GM23338 (cell line): ENCODE measurements around the gene SORT1. TPM values are rescaled to one million over a fixed set of nuclear protein-coding genes. Genes with fewer than 3 reads are reported as not detected.

Experiments
- ATAC-seq: fragments of 200-7000 bp; cut with Tn5 transposase; 3 replicates; pipeline ENCODE4 v1.9.1; 2020
- DNase-seq: peaks from one replicate; pipeline ENCODE4 v3.0.0-alpha.2; 2015; ENCODE audit warnings: low spot score
- H2AFZ ChIP-seq: fragments of 200-600 bp; sonication (generic); 2 replicates; pipeline ENCODE4 v1.8.0; 2016; ENCODE audit warnings: antibody characterized with exemption, mild to moderate bottlenecking, moderate library complexity
- H3F3A ChIP-seq: fragments of 200-600 bp; sonication (generic); replicated peaks from 2 replicates; pipeline ENCODE4 v1.8.0; 2017; ENCODE audit warnings: antibody characterized with exemption, mixed run types, low read depth
- H3K27ac ChIP-seq: fragments of 200-600 bp; sonication (generic); 2 replicates; pipeline ENCODE4 v1.6.1; 2016; ENCODE audit warnings: low read depth
- H3K27me3 ChIP-seq: fragments of 200-600 bp; sonication (generic); 2 replicates; pipeline ENCODE4 v1.8.0; 2016; ENCODE audit warnings: mild to moderate bottlenecking, mixed run types, moderate library complexity; ENCODE audit not compliant: insufficient read depth
- H3K36me3 ChIP-seq: fragments of 200-600 bp; sonication (generic); 2 replicates; pipeline ENCODE4 v1.8.0; 2016; ENCODE audit warnings: mild to moderate bottlenecking; ENCODE audit not compliant: insufficient read depth
- H3K4me1 ChIP-seq: fragments of 200-600 bp; sonication (generic); 2 replicates; pipeline ENCODE4 v1.8.0; 2016; ENCODE audit warnings: mild to moderate bottlenecking, moderate library complexity; ENCODE audit not compliant: insufficient read depth
- H3K4me2 ChIP-seq: fragments of 200-600 bp; sonication (generic); 2 replicates; pipeline ENCODE4 v1.7.1; 2017; ENCODE audit warnings: mixed run types
- H3K4me3 ChIP-seq: fragments of 200-600 bp; sonication (generic); 2 replicates; pipeline ENCODE4 v1.6.1; 2016; ENCODE audit warnings: mixed run types
- H3K79me2 ChIP-seq: fragments of 200-600 bp; sonication (generic); replicated peaks from 2 replicates; pipeline ENCODE4 v1.8.0; 2017; ENCODE audit warnings: mild to moderate bottlenecking; ENCODE audit not compliant: insufficient read depth
- H3K9me2 ChIP-seq: fragments of 200-600 bp; sonication (generic); 2 replicates; pipeline ENCODE4 v1.8.0; 2017; ENCODE audit not compliant: insufficient read depth
- H4K20me1 ChIP-seq: fragments of 200-600 bp; sonication (generic); replicated peaks from 2 replicates; pipeline ENCODE4 v1.8.0; 2017; ENCODE audit warnings: mild to moderate bottlenecking; ENCODE audit not compliant: insufficient read depth
- H3K27ac Mint-ChIP-seq: 2 replicates; pipeline ENCODE4 v1.8.0; 2020; ENCODE audit warnings: inconsistent platforms, mild to moderate bottlenecking, moderate library complexity, mixed read lengths
- H3K27me3 Mint-ChIP-seq: 3 replicates; pipeline ENCODE4 v1.8.0; 2022; ENCODE audit warnings: low read depth, mild to moderate bottlenecking, moderate library complexity, mixed read lengths, inconsistent platforms; ENCODE audit not compliant: insufficient read depth, poor library complexity
- H3K36me3 Mint-ChIP-seq: 3 replicates; pipeline ENCODE4 v1.8.0; 2021; ENCODE audit warnings: low read depth, mild to moderate bottlenecking, inconsistent platforms, moderate library complexity, mixed read lengths
- H3K4me1 Mint-ChIP-seq: 3 replicates; pipeline ENCODE4 v1.8.0; 2020; ENCODE audit warnings: mild to moderate bottlenecking, inconsistent platforms, mixed read lengths
- H3K4me3 Mint-ChIP-seq: 3 replicates; pipeline ENCODE4 v1.8.0; 2021; ENCODE audit warnings: moderate library complexity, mild to moderate bottlenecking, inconsistent platforms, mixed read lengths
- H3K9me3 Mint-ChIP-seq: 3 replicates; pipeline ENCODE4 v1.8.0; 2020; ENCODE audit warnings: moderate library complexity, mild to moderate bottlenecking, inconsistent platforms, mixed read lengths
- CREB1 ChIP-seq: fragments of 250-450 bp; sonication (Bioruptor Pico); IDR thresholded peaks from 2 replicates; pipeline ENCODE4 v1.5.0; 2020; ENCODE audit warnings: low read depth, mild to moderate bottlenecking, moderate library complexity
- EZH2 ChIP-seq: fragments of 200-600 bp; sonication (generic); IDR thresholded peaks from one replicate; pipeline ENCODE4 v1.8.0; 2017; ENCODE audit warnings: antibody characterized with exemption, mild to moderate bottlenecking, low read depth; ENCODE audit not compliant: unreplicated experiment
- EZH2phosphoT487 ChIP-seq: fragments of 200-600 bp; sonication (generic); IDR thresholded peaks from one replicate; pipeline ENCODE4 v1.8.1; 2018; ENCODE audit warnings: antibody characterized with exemption; ENCODE audit not compliant: unreplicated experiment
- JUNB ChIP-seq: IDR thresholded peaks from one replicate; pipeline ENCODE4 v1.6.1; 2016; ENCODE audit warnings: antibody characterized with exemption; ENCODE audit not compliant: unreplicated experiment
- NANOG ChIP-seq: IDR thresholded peaks from 2 replicates; pipeline ENCODE4 v1.6.1; 2016; ENCODE audit warnings: antibody characterized with exemption, borderline replicate concordance
- POLR2AphosphoS5 ChIP-seq: IDR thresholded peaks from 2 replicates; pipeline ENCODE4 v1.6.1; 2016; ENCODE audit warnings: antibody characterized with exemption, low read depth
- STAT1 ChIP-seq: IDR thresholded peaks from one replicate; pipeline ENCODE4 v1.6.1; 2016; ENCODE audit warnings: antibody characterized with exemption; ENCODE audit not compliant: unreplicated experiment
- ZNF114 ChIP-seq: fragments of 250-450 bp; sonication (Bioruptor Pico); IDR thresholded peaks from 2 replicates; pipeline ENCODE4 v1.5.0; 2020; ENCODE audit warnings: mild to moderate bottlenecking, moderate library complexity
- ZNF331 ChIP-seq: fragments of 250-450 bp; sonication (Bioruptor Pico); IDR thresholded peaks from 2 replicates; pipeline ENCODE4 v1.5.0; 2020; ENCODE audit warnings: low read depth, mild to moderate bottlenecking, moderate library complexity
- polyA plus RNA-seq: library from polyadenylated mRNA; unstranded; fragments of >200 nt; fragmentation: Nextera tagmentation; extraction: Ambion mirVana; gene quantifications from 2 replicates; pipeline ENCODE4 v1.2.1, GENCODE V29; 2016
- total RNA-seq: library from RNA; depleted of rRNA; stranded (reverse); fragments of >200 nt; shearing (Covaris generic); gene quantifications from 2 replicates; pipeline ENCODE4 v1.2.3, GENCODE V29; 2014
- TF ChIP-seq, protein P1 (sequence below): IDR thresholded peaks from one replicate; pipeline ENCODE4 v1.6.1; 2018; ENCODE audit warnings: antibody characterized with exemption; ENCODE audit not compliant: unreplicated experiment
- TF ChIP-seq, protein P2 (sequence below): IDR thresholded peaks from 2 replicates; pipeline ENCODE4 v1.6.1; 2016; ENCODE audit warnings: antibody characterized with exemption
- TF ChIP-seq, protein P3 (sequence below), 2 experiments: fragments of 200-600 bp in 1 of 2; sonication (generic) in 1 of 2; conservative IDR thresholded peaks; 2 replicates each; pipeline versions ENCODE4 v1.5.1 to v1.6.1; 2016 to 2017; ENCODE audit warnings: antibody characterized with exemption in 2 of 2, low read depth in 2 of 2, mild to moderate bottlenecking in 2 of 2, moderate library complexity in 1 of 2

Gene SORT1
- total and polyA plus RNA-seq, 2 experiments from 2014 or later = 10.9 to 55.4 TPM

DNA sequence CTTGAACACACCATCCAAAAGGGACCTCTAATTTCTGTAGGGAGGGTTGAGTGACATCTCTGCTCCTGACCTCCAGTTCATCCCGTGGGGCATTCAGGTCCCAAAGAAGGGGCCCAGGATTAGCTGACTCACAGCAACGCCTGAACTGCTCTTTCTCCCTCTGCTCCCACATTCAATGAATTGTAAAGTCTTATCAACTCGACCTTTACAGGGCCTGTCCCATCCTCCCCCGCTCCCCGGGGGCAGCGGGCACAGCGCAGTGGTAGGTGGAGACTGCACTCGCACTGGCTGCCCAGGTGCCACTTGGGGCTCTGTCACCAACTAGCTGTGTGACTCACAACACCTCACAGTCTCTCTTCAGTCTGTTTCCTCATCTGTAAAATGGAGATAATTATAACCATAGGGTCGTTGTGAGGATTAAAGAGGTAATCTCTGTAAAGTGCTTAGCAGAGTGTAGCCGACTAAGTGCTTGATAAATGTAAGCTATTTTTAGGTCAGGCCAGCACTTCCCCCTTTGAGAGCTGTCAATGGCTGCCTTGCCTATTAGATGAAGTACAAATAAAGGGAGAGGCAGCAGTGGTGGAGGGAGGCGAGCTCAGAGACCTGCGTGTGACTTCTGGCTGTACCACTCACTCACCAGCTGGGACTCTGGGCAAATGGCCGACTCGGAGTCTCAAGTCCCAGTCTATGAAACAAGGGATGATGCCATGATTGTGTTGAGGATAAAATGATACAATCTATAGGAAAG lies 90.3 kb downstream of the SORT1 start:
- peak; percentile 19 for ATAC-seq
- Mint-ChIP-seq H3K27ac (peak overlapping the region; percentile 14; the same call in 1 of the 2 replicates), H3K27me3 (no peaks in the 10 kb centered on the region), H3K4me1 (peaks cover 17% of the 10 kb centered on the region), H3K4me3 (no peak overlapping the region), H3K36me3 (no peaks in the 10 kb centered on the region), H3K9me3 (no peaks in the 10 kb centered on the region)
- Histone ChIP-seq H2AFZ (no peak overlapping the region), H3K4me3 (no peak overlapping the region), H3K36me3 (no peaks in the 10 kb centered on the region), H3K4me1 (peaks cover 12% of the 10 kb centered on the region; the same call in 1 of the 2 replicates), H3K27ac (peak overlapping the region; percentile 74; the same call in 1 of the 2 replicates), H3K79me2 (no peaks in the 10 kb centered on the region), H3K9me2 (no peaks in the 10 kb centered on the region), H3F3A (no peaks in the 10 kb centered on the region), H4K20me1 (no peaks in the 10 kb centered on the region; the same call in 1 of the 2 replicates), H3K4me2 (no peak overlapping the region), H3K27me3 (no peaks in the 10 kb centered on the region)
- no peak for TF ChIP-seq NANOG
- DNase-seq = no peak

DNA sequence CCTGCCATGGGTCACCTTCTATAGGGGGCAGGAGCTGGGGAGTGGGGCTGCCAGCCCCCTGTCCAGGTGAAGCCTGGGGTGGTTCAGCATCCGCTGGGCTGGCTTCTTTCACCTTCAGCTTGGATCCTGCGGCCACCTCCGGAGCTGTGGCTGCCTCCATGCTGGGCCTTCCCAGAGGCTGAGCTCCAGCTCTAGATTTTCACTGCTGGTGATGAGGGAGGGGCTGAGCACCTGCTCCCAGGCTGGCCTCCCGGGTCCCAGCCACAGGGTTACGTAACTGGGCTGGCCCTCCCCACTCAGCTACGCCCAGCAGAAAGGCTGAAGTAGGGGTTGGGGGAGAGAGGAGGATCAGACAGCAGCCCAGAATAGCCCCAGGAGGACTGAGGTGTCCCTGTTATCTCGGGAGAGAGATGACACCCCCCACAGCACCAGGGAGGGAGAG lies 90.9 kb downstream of the SORT1 start, which contains the start of gene MYBPHL:
Gene MYBPHL, minus strand, starts transcription at position 180 of the 442 bp plus-strand sequence. Its CDS starts 20 bp downstream, at position 160.
- Mint-ChIP-seq H3K27me3 (no peaks in the 10 kb centered on the region), H3K27ac (peak within 1 kb of the TSS; percentile 25), H3K4me3 (no peak within 1 kb of the TSS)
- TF ChIP-seq CREB1 (no peak), ZNF114 (CRISPR knock-in tag) (no peak), POLR2AphosphoS5 (no peak), ZNF331 (CRISPR knock-in tag) (no peak), EZH2 (no peak), NANOG (no peak), JUNB (no peak), STAT1 (no peak), EZH2phosphoT487 (no peak)
- TF ChIP-seq, protein P1, sequence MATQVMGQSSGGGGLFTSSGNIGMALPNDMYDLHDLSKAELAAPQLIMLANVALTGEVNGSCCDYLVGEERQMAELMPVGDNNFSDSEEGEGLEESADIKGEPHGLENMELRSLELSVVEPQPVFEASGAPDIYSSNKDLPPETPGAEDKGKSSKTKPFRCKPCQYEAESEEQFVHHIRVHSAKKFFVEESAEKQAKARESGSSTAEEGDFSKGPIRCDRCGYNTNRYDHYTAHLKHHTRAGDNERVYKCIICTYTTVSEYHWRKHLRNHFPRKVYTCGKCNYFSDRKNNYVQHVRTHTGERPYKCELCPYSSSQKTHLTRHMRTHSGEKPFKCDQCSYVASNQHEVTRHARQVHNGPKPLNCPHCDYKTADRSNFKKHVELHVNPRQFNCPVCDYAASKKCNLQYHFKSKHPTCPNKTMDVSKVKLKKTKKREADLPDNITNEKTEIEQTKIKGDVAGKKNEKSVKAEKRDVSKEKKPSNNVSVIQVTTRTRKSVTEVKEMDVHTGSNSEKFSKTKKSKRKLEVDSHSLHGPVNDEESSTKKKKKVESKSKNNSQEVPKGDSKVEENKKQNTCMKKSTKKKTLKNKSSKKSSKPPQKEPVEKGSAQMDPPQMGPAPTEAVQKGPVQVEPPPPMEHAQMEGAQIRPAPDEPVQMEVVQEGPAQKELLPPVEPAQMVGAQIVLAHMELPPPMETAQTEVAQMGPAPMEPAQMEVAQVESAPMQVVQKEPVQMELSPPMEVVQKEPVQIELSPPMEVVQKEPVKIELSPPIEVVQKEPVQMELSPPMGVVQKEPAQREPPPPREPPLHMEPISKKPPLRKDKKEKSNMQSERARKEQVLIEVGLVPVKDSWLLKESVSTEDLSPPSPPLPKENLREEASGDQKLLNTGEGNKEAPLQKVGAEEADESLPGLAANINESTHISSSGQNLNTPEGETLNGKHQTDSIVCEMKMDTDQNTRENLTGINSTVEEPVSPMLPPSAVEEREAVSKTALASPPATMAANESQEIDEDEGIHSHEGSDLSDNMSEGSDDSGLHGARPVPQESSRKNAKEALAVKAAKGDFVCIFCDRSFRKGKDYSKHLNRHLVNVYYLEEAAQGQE = no peak
- TF ChIP-seq, protein P2, sequence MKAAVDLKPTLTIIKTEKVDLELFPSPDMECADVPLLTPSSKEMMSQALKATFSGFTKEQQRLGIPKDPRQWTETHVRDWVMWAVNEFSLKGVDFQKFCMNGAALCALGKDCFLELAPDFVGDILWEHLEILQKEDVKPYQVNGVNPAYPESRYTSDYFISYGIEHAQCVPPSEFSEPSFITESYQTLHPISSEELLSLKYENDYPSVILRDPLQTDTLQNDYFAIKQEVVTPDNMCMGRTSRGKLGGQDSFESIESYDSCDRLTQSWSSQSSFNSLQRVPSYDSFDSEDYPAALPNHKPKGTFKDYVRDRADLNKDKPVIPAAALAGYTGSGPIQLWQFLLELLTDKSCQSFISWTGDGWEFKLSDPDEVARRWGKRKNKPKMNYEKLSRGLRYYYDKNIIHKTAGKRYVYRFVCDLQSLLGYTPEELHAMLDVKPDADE = no peak
- TF ChIP-seq, protein P3, sequence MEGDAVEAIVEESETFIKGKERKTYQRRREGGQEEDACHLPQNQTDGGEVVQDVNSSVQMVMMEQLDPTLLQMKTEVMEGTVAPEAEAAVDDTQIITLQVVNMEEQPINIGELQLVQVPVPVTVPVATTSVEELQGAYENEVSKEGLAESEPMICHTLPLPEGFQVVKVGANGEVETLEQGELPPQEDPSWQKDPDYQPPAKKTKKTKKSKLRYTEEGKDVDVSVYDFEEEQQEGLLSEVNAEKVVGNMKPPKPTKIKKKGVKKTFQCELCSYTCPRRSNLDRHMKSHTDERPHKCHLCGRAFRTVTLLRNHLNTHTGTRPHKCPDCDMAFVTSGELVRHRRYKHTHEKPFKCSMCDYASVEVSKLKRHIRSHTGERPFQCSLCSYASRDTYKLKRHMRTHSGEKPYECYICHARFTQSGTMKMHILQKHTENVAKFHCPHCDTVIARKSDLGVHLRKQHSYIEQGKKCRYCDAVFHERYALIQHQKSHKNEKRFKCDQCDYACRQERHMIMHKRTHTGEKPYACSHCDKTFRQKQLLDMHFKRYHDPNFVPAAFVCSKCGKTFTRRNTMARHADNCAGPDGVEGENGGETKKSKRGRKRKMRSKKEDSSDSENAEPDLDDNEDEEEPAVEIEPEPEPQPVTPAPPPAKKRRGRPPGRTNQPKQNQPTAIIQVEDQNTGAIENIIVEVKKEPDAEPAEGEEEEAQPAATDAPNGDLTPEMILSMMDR (conservative IDR thresholded peaks at IDR 0.05; ENCODE audit: low read depth in 2 of 2) = no peak

More for the DNA sequence above, 90.9 kb downstream of the SORT1 start, which contains the start of gene MYBPHL:
- Mint-ChIP-seq H3K36me3 (no peaks in the 10 kb centered on the region), H3K4me1 (peaks cover 17% of the 10 kb centered on the region), H3K9me3 (no peaks in the 10 kb centered on the region)
- no peaks in the 10 kb centered on the region; the same call in 1 of the 2 replicates for H4K20me1 ChIP-seq
- no peaks in the 10 kb centered on the region for H3F3A ChIP-seq
- H3K36me3 ChIP-seq = no peaks in the 10 kb centered on the region
- DNase-seq = no peak
- no peak within 1 kb of the TSS for H2AFZ ChIP-seq
- ATAC-seq = peak; percentile 30
- H3K27me3 ChIP-seq = no peaks in the 10 kb centered on the region
- H3K9me2 ChIP-seq = no peaks in the 10 kb centered on the region
- no peak within 1 kb of the TSS for H3K4me3 ChIP-seq
- H3K4me1 ChIP-seq = peaks cover 12% of the 10 kb centered on the region; the same call in 1 of the 2 replicates
- no peaks in the 10 kb centered on the region for H3K79me2 ChIP-seq
- peak within 1 kb of the TSS; percentile 74; the same call in 1 of the 2 replicates for H3K27ac ChIP-seq
- H3K4me2 ChIP-seq = 0 out of 2 replicates have a peak within 1 kb of the TSS, but pooled peaks have one; percentile 60
